HepG2 (cell line): Measurements from ENCODE around the gene RPS8. TPM values are rescaled to one million over a fixed set of nuclear protein-coding genes. Genes with fewer than 3 reads are reported as not detected.

ENCODE experiments used
- FOXK2 ChIP-seq: fragments of 450-650 bp; IDR thresholded peaks from 2 replicates; pipeline ENCODE4 v1.6.1; 2016
- GMEB2 ChIP-seq: IDR thresholded peaks from 2 replicates; pipeline ENCODE4 v1.6.1; 2016; ENCODE audit warnings: missing biosample characterization, missing genetic modification reagents, low read depth
- NFE2 ChIP-seq: sonication (generic); formaldehyde crosslinking; IDR thresholded peaks from 2 replicates; pipeline ENCODE4 v1.4.0; 2020; ENCODE audit warnings: missing genetic modification reagents
- PATZ1 ChIP-seq: sonication (generic); formaldehyde crosslinking; IDR thresholded peaks from 2 replicates; pipeline ENCODE4 v1.4.0; 2020; ENCODE audit warnings: missing genetic modification reagents
- POLR2AphosphoS5 ChIP-seq: IDR thresholded peaks from 2 replicates; pipeline ENCODE4 v1.6.1; 2012; ENCODE audit warnings: low read depth, low read length
- POLR2G ChIP-seq: fragments of 200-400 bp; formaldehyde crosslinking; IDR thresholded peaks from 2 replicates; pipeline ENCODE4 v1.6.1; 2018; ENCODE audit warnings: mild to moderate bottlenecking, low read depth, low read length, moderate library complexity
- RXRA ChIP-seq: sonication (generic); formaldehyde crosslinking; IDR thresholded peaks from 2 replicates; pipeline ENCODE4 v1.5.1; 2020; ENCODE audit warnings: missing genetic modification reagents
- SIN3A ChIP-seq: IDR thresholded peaks from 2 replicates; pipeline ENCODE4 v1.6.1; 2011; ENCODE audit warnings: low read depth, mild to moderate bottlenecking, control low read depth, low read length, borderline replicate concordance
- SOX6 ChIP-seq, 2 experiments: fragments of 450-650 bp in 1 of 2; sonication (generic) in 1 of 2; formaldehyde crosslinking in 1 of 2; IDR thresholded peaks; 2 replicates each; pipeline versions ENCODE4 v1.4.0 to v1.6.1; 2017 to 2020; ENCODE audit warnings: antibody characterized with exemption in 1 of 2, mild to moderate bottlenecking in 1 of 2, missing genetic modification reagents in 1 of 2
- TBX2 ChIP-seq: sonication (generic); formaldehyde crosslinking; IDR thresholded peaks from 2 replicates; pipeline ENCODE4 v1.5.0; 2020; ENCODE audit warnings: missing genetic modification reagents, mild to moderate bottlenecking, borderline replicate concordance
- TMF1 ChIP-seq: sonication (generic); formaldehyde crosslinking; IDR thresholded peaks from 2 replicates; pipeline ENCODE4 v1.8.1; 2022; ENCODE audit warnings: low read depth, missing genetic modification reagents
- U2AF1 ChIP-seq: fragments of 200-400 bp; formaldehyde crosslinking; optimal IDR thresholded peaks from 2 replicates; pipeline ENCODE3; 2017; ENCODE audit warnings: mild to moderate bottlenecking, low read depth, low read length
- ZMYM4 ChIP-seq: sonication (generic); formaldehyde crosslinking; IDR thresholded peaks from 2 replicates; pipeline ENCODE4 v1.8.1; 2023; ENCODE audit warnings: mild to moderate bottlenecking, missing genetic modification reagents
- ZNF136 ChIP-seq: sonication (generic); formaldehyde crosslinking; IDR thresholded peaks from 2 replicates; pipeline ENCODE4 v1.8.1; 2022; ENCODE audit warnings: low read depth, mild to moderate bottlenecking, moderate library complexity, missing genetic modification reagents
- ZNF576 ChIP-seq: sonication (generic); formaldehyde crosslinking; IDR thresholded peaks from 2 replicates; pipeline ENCODE4 v1.4.0; 2020; ENCODE audit warnings: mild to moderate bottlenecking, missing genetic modification reagents
- polyA plus RNA-seq, 8 experiments: library from polyadenylated mRNA; depleted of rRNA in 3 of 8; stranded (reverse) in 7 of 8; unstranded in 1 of 8; fragments of >200 nt; fragmentation: Illumina TruSeq in 4 of 8; extraction: Trizol in 4 of 8; gene quantifications; 2 replicates each; pipeline versions ENCODE4 v1.2.1 to v1.2.3, GENCODE V29; 2011 to 2016; ENCODE audit warnings: low read depth in 4 of 8, missing spikeins in 1 of 8, mixed read lengths in 1 of 8; ENCODE audit not compliant: insufficient read depth in 1 of 8
- total RNA-seq, 5 experiments: library from RNA; depleted of rRNA; stranded (reverse); fragments of >200 nt; fragmentation: Illumina TruSeq; extraction: Trizol; gene quantifications; 2 replicates each; pipeline ENCODE4 v1.2.3, GENCODE V29; 2016; ENCODE audit warnings: low read depth in 1 of 5
- TF ChIP-seq, protein P1 (sequence below): sonication (generic); formaldehyde crosslinking; IDR thresholded peaks from 2 replicates; pipeline ENCODE4 v1.8.1; 2022; ENCODE audit warnings: low read depth, mild to moderate bottlenecking, missing genetic modification reagents
- TF ChIP-seq, protein P2 (sequence below), 2 experiments: IDR thresholded peaks; 2 replicates each; pipeline ENCODE4 v1.6.1; 2011 to 2012; ENCODE audit warnings: low read length in 2 of 2, borderline replicate concordance in 1 of 2, low read depth in 1 of 2, mild to moderate bottlenecking in 1 of 2, moderate library complexity in 1 of 2

Gene RPS8
- total and polyA plus RNA-seq, 2 of the 13 experiments (the other 11 are each of a cell fraction or from before 2014, with no cell fraction given): 2,628 to 2,822 TPM

DNA sequence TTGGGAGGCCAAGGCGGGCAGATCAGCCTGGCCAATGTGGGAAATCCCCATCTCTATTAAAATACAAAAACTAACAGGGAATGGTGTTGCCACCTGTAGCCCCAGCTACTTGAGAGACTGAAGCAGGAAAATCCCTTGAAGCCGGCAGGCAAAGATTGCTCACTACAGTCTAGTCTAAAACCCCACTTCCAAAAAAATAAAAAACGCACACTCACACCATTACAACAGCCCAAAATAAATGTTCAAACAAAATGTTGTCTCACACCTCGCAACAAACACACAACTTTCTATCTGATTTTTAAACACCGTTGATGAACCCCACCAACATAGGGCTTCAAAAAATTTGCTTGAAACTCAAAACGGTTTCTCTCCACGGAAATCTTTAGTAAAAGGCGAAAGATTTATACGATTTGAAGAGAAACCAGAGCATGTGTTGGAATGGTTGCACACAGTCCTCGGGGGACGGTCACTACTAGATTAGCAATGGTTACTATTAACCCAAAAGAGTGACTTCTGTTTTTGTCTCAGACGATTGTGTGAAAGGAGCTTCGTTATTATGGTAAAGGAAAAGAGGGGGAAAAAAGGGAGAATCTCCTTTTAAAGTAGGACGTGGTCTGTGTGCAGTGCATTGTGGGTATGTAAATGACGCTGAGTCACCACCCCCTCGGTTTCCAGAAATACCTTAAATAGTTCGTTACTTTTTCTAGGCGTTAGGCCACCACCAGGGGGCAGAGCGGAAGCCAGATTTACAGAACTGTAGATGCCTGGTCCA is 44.4 kb upstream of the RPS8 start, which contains the start of gene RNU5D-1 (continued):
- TF ChIP-seq PATZ1 (CRISPR knock-in tag): peak; percentile 13; the same call in 1 of the 2 replicates
- peak; percentile 78 for TF ChIP-seq ZMYM4 (CRISPR knock-in tag)
- TF ChIP-seq TBX2 (CRISPR knock-in tag): no peak
- peak; percentile 100 for TF ChIP-seq POLR2AphosphoS5
- peak; percentile 100 for TF ChIP-seq POLR2G
- peak; percentile 68 for TF ChIP-seq SIN3A
- no peak; the same call in 1 of the 2 replicates for TF ChIP-seq RXRA (CRISPR knock-in tag)
- TF ChIP-seq, protein P1, sequence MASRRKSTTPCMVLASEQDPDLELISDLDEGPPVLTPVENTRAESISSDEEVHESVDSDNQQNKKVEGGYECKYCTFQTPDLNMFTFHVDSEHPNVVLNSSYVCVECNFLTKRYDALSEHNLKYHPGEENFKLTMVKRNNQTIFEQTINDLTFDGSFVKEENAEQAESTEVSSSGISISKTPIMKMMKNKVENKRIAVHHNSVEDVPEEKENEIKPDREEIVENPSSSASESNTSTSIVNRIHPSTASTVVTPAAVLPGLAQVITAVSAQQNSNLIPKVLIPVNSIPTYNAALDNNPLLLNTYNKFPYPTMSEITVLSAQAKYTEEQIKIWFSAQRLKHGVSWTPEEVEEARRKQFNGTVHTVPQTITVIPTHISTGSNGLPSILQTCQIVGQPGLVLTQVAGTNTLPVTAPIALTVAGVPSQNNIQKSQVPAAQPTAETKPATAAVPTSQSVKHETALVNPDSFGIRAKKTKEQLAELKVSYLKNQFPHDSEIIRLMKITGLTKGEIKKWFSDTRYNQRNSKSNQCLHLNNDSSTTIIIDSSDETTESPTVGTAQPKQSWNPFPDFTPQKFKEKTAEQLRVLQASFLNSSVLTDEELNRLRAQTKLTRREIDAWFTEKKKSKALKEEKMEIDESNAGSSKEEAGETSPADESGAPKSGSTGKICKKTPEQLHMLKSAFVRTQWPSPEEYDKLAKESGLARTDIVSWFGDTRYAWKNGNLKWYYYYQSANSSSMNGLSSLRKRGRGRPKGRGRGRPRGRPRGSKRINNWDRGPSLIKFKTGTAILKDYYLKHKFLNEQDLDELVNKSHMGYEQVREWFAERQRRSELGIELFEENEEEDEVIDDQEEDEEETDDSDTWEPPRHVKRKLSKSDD: no peak
- peak; percentile 43; the same call in 1 of the 2 replicates for TF ChIP-seq FOXK2
- no peak for TF ChIP-seq TMF1 (CRISPR knock-in tag)
- TF ChIP-seq SOX6 (IDR thresholded peaks at IDR 0.05): no peak
- TF ChIP-seq SOX6 (CRISPR knock-in tag; IDR thresholded peaks at IDR 0.05): peak; percentile 48
- peak; percentile 67; the same call in 1 of the 2 replicates for TF ChIP-seq NFE2 (CRISPR knock-in tag)
- TF ChIP-seq U2AF1: no peak
- TF ChIP-seq, protein P2, sequence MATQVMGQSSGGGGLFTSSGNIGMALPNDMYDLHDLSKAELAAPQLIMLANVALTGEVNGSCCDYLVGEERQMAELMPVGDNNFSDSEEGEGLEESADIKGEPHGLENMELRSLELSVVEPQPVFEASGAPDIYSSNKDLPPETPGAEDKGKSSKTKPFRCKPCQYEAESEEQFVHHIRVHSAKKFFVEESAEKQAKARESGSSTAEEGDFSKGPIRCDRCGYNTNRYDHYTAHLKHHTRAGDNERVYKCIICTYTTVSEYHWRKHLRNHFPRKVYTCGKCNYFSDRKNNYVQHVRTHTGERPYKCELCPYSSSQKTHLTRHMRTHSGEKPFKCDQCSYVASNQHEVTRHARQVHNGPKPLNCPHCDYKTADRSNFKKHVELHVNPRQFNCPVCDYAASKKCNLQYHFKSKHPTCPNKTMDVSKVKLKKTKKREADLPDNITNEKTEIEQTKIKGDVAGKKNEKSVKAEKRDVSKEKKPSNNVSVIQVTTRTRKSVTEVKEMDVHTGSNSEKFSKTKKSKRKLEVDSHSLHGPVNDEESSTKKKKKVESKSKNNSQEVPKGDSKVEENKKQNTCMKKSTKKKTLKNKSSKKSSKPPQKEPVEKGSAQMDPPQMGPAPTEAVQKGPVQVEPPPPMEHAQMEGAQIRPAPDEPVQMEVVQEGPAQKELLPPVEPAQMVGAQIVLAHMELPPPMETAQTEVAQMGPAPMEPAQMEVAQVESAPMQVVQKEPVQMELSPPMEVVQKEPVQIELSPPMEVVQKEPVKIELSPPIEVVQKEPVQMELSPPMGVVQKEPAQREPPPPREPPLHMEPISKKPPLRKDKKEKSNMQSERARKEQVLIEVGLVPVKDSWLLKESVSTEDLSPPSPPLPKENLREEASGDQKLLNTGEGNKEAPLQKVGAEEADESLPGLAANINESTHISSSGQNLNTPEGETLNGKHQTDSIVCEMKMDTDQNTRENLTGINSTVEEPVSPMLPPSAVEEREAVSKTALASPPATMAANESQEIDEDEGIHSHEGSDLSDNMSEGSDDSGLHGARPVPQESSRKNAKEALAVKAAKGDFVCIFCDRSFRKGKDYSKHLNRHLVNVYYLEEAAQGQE (IDR thresholded peaks at IDR 0.05; ENCODE audit: borderline replicate concordance in 1 of 2, low read depth in 1 of 2, low read length in 2 of 2): 0 out of 4 replicates have a peak, but pooled peaks of 1 of the 2 experiments have one; percentile 12
- 0 out of 2 replicates have a peak, but pooled peaks have one; percentile 61 for TF ChIP-seq ZNF136 (CRISPR knock-in tag)
- no peak for TF ChIP-seq ZNF576 (CRISPR knock-in tag)
- TF ChIP-seq GMEB2: peak; percentile 49; the same call in 1 of the 2 replicates
